GM19328 (cell line): ENCODE results near the gene HGS.
"Not testable (repeated sequence)": the region's sequence is repeated elsewhere in the genome, so short reads cannot be mapped to it uniquely, and the experiment has no call there.

Source experiments
- ATAC-seq: cut with Tn5 transposase; IDR thresholded peaks from one replicate; pipeline ENCODE4 v1.9.1; 2021; ENCODE audit warnings: mild to moderate bottlenecking, moderate library complexity; ENCODE audit not compliant: unreplicated experiment

The HGS gene

GRCh38 chr17:81738801-81739393 is 55.1 kb downstream of the HGS start:
- no peak for ATAC-seq

GRCh38 chr17:81739593-81739992 is 55.8 kb downstream of the HGS start:
- not testable (repeated sequence) for ATAC-seq

- ATAC-seq: no peak
Observed at GRCh38 chr17:81740395-81740961, 56.7 kb downstream of the HGS start.

GRCh38 chr17:81741049-81741593 is 57.3 kb downstream of the HGS start:
- ATAC-seq: no peak

- no peak for ATAC-seq
Observed at GRCh38 chr17:81741594-81742452, 58.0 kb downstream of the HGS start.
